K562 treated with DMSO at 1 percent for 4 hours (cell line): ENCODE results near the gene KYAT1. TPM values are rescaled to one million over a fixed set of nuclear protein-coding genes. Genes with fewer than 3 reads are reported as not detected.

Experiments used
- total RNA-seq: library from RNA; unstranded; fragments of 300-600 nt; gene quantifications from 2 replicates; pipeline ENCODE4 v1.2.3, GENCODE V29; 2022; ENCODE audit not compliant: insufficient read depth

The KYAT1 gene
- total RNA-seq = 15.4 and 16.1 TPM in 2 replicates

GRCh38 chr9:128881884-128882676 is at the start of gene KYAT1, which contains the start of gene LRRC8A:
Gene KYAT1, minus strand, starts transcription at chr9:128881950. Its CDS starts 36,545 bp downstream, at chr9:128845405.
Gene LRRC8A, plus strand, starts transcription at chr9:128882133. Its CDS starts 25,032 bp downstream, at chr9:128907165.

GRCh38 chr9:128920381-128921058 is 38.8 kb upstream of the KYAT1 start, which contains the start of gene PHYHD1:
Gene PHYHD1, plus strand, starts transcription at chr9:128920982. Its CDS starts 1,342 bp downstream, at chr9:128922324.

GRCh38 chr9:128829477-128830251 is 52.1 kb downstream of the KYAT1 start, which contains the start of gene SPOUT1:
Gene SPOUT1, minus strand, starts transcription at chr9:128829794. Its CDS starts 14 bp downstream, at chr9:128829780.

GRCh38 chr9:128818099-128818838 is 63.5 kb downstream of the KYAT1 start, which contains the start of gene ENDOG:
Gene ENDOG, plus strand, starts transcription at chr9:128818500. Its CDS starts 185 bp downstream, at chr9:128818685.

GRCh38 chr9:128786681-128787601 is 94.8 kb downstream of the KYAT1 start, which contains the start of gene TBC1D13:
Gene TBC1D13, plus strand, starts transcription at chr9:128787253. Its CDS starts 101 bp downstream, at chr9:128787354.

Other genes with a start within 250 kb of the KYAT1 start
- 153 and 184 TPM in 2 replicates for gene DYNC2I2, start 225.1 kb downstream of the KYAT1 start, total RNA-seq
- 334 and 357 TPM in 2 replicates for gene SET, start 192.7 kb downstream of the KYAT1 start, total RNA-seq
- gene PKN3, start 179.4 kb downstream of the KYAT1 start, total RNA-seq = 27.3 and 31.8 TPM in 2 replicates
- gene ZDHHC12, start 157.8 kb downstream of the KYAT1 start, total RNA-seq = 41.6 and 41.9 TPM in 2 replicates
- gene ZER1, start 110.0 kb downstream of the KYAT1 start, total RNA-seq = 34.0 and 39.0 TPM in 2 replicates
- 33.3 and 37.7 TPM in 2 replicates for gene TBC1D13, start 94.7 kb downstream of the KYAT1 start, total RNA-seq
- gene ENDOG, start 63.5 kb downstream of the KYAT1 start, total RNA-seq = 143 and 152 TPM in 2 replicates
- 18.9 and 19.7 TPM in 2 replicates for gene SPOUT1, start 52.2 kb downstream of the KYAT1 start, total RNA-seq
- 28.7 and 39.4 TPM in 2 replicates for gene LRRC8A, start 183 bp upstream of the KYAT1 start, total RNA-seq
- 0.51 and 2.4 TPM in 2 replicates for gene PHYHD1, start 39.0 kb upstream of the KYAT1 start, total RNA-seq
- 9.3 and 9.7 TPM in 2 replicates for gene DOLK, start 65.7 kb upstream of the KYAT1 start, total RNA-seq
- 51.0 and 68.0 TPM in 2 replicates for gene NUP188, start 65.7 kb upstream of the KYAT1 start, total RNA-seq
- gene SH3GLB2, start 146.4 kb upstream of the KYAT1 start, total RNA-seq = 74.5 and 82.0 TPM in 2 replicates
- gene MIGA2, start 154.7 kb upstream of the KYAT1 start, total RNA-seq = 14.2 and 26.5 TPM in 2 replicates
- gene DOLPP1, start 199.2 kb upstream of the KYAT1 start, total RNA-seq = 23.2 and 24.5 TPM in 2 replicates
- 24.3 and 29.3 TPM in 2 replicates for gene CRAT, start 228.8 kb upstream of the KYAT1 start, total RNA-seq
- 98.6 and 104 TPM in 2 replicates for gene PTPA, start 229.5 kb upstream of the KYAT1 start, total RNA-seq